GM21515 (cell line): ENCODE measurements around the gene SMIM27.
A peak's percentile ranks its signal among the peaks of the same experiment; 100 is the strongest.

Experiments
- ATAC-seq: cut with Tn5 transposase; IDR thresholded peaks from one replicate; pipeline ENCODE4 v1.9.1; 2021; ENCODE audit not compliant: unreplicated experiment

SMIM27 gene

DNA sequence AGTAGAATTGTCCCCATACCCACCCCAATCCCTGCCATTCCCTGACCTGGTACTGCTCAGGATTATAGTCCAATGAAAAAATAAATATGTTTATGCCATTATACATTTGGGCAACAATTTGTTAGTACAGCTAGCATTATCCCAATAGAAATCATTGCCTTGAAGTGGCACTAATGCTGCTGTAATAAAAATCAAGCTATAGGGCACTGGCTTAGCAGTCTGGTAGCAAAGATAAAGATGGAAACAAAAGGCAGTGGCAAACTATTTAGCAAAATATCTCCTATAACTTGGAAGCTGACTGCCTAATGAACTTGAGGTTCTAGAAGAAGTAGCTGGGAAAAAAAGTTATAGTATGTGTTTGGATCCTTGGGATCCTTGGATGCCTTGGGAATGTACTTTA, 2.5 kb downstream of the SMIM27 start:
- ATAC-seq, result no peak

GRCh38 chr9:32558408-32558934, 6.3 kb downstream of the SMIM27 start:
- no peak for ATAC-seq

- ATAC-seq, result no peak
Observed at GRCh38 chr9:32565967-32566366, 13.8 kb downstream of the SMIM27 start.

- no peak for ATAC-seq
Observed at GRCh38 chr9:32566770-32567169, 14.6 kb downstream of the SMIM27 start.

DNA sequence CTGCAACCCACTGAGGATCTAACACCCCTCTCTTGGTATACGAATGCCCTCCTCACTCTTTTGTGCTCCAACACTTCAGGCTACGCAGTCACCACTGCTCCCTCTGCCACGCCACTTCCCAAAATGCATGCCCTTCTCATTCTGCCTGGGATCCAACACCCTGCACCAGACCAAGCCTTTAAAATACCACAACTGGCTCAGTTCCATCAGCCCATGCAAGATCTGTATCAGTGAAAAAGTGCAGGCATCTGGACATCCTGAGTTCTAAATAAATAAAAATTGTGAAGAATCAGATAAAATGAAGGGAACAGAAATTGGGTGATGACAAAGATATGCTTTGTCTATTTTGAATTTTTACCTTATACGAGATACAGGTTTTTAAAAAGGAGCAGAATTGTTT, 18.1 kb downstream of the SMIM27 start:
- no peak for ATAC-seq

GRCh38 chr9:32571969-32572899, 20.1 kb downstream of the SMIM27 start:
- ATAC-seq, result peak; percentile 90

- peak; percentile 80 for ATAC-seq
Observed at GRCh38 chr9:32572900-32573523, 20.9 kb downstream of the SMIM27 start, which contains the start of gene NDUFB6. Gene NDUFB6, minus strand, starts transcription at chr9:32573159. Its CDS starts 99 bp downstream, at chr9:32573060.

DNA sequence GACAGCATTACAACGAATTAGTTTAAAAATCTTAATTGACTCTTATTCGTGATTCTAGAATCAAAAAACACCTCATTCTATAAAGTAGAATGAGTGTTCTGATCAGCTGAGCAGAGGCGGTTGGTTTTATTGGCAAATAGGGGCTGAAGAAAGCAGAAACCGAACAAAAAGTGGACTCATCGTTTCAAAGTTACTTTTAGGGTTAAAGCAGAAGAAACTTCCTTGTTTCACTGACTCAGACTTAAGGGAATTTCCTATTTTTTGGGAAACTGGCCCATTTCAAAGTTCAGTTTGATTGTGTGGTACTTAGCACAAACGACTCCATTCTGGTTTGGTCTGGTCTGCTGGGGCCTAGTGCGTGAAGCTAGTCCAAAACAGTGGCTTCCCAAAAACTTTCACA, 21.7 kb downstream of the SMIM27 start:
- ATAC-seq, result no peak

DNA sequence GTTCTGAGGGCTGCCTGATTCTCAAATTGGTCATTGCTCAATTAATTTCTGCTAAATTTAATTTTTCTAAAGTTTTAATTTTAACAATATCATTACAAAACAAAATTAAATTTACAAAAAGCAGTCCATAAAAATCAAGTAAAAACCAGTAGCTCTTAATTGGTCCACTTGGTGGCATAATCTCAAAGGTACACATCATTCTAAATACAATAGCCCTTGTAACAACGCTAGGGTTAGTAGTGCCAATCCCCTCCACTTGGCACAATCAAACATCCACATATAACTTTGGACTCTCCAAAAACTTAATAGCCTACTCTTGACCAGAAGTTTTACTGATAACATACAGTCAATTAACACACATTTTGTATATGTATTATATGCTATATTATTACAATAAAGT, 22.7 kb downstream of the SMIM27 start:
- no peak for ATAC-seq

DNA sequence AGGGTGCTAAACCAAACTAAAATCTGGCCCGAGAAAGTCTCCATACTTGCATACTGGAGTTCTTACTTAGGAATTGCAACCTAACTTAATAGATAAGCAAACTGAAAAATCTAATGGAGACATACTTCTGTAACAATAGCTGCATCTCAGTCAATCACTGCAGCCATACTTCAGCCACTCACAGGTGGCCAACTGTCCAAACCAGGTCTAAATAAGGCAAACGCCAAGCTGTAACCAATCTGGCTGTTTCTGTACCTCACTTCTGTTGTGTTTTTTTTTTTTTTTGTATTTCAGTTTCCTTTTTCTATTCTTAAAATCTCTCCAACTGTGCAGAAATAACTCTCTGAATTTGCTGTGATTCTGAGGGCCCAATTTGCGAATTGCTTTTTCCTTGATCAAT, 25.2 kb downstream of the SMIM27 start:
- peak; percentile 32 for ATAC-seq

- no peak for ATAC-seq
Observed at GRCh38 chr9:32578976-32579375, 26.8 kb downstream of the SMIM27 start.

- ATAC-seq, result no peak
Observed at GRCh38 chr9:32579706-32580331, 27.7 kb downstream of the SMIM27 start.

DNA sequence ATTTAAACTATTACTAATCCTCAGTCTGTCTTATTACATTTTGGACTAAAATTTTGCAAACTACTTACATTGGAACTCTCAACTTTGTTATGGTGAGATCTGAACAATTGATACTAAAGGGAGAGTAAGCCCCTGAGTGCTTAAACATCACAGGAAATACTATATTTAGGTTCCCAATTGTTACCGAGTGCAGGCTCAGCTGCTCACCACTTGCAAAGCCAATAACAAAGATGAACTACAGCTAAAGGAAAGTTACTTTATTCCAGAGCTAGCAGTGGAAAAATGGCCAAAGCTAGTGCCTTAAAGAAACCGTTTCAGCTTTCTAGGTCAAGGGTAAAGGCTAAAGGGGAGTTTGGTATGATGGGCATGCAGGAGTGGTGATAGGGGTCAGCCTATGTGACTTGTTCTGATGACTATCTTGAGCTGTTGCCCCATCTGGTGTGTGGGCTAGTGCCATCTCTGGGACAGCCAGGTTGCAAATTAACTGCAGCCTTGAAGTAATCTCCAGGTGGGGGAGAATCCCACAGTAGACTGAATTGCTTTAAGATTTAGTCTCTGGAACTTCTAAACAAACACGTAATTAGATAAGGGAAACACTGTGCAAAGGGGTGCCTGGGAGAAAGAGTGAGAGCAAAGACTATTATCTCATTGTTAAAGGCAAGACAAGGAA, 28.6 kb downstream of the SMIM27 start:
- no peak for ATAC-seq

- ATAC-seq, result no peak
Observed at GRCh38 chr9:32581512-32582143, 29.5 kb downstream of the SMIM27 start.

DNA sequence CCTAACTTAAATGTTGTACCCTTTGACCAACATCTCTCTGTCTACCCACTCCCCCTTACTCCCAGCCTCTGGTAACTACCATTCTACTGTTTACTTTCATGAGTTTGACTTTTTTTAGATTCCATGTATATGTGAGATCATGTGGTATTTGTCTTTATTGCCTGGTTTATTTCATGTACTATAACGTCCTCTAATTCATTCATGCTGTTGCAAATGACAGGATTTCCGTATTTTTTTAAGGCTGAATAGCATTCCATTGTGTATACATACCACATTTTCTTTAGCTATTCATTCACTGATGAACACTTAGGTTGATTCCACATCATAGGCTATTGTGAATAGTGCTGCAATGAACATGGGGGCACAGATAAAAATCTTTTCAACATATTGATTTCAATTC, 32.7 kb downstream of the SMIM27 start:
- no peak for ATAC-seq

GRCh38 chr9:32587901-32588300, 35.8 kb downstream of the SMIM27 start:
- ATAC-seq, result no peak

- no peak for ATAC-seq
Observed at GRCh38 chr9:32589083-32589723, 37.1 kb downstream of the SMIM27 start.

GRCh38 chr9:32590476-32590875, 38.3 kb downstream of the SMIM27 start:
- no peak for ATAC-seq

- no peak for ATAC-seq
Observed at GRCh38 chr9:32590898-32591297, 38.8 kb downstream of the SMIM27 start.
